HCT116 (cell line): ENCODE measurements around the gene MAPK8IP3. TPM values are rescaled to one million over a fixed set of nuclear protein-coding genes. Genes with fewer than 3 reads are reported as not detected.

Source experiments
- ATAC-seq: fragments of 200-7000 bp; cut with Tn5 transposase; 2 replicates; pipeline ENCODE4 v1.9.1; 2020; ENCODE audit warnings: mild to moderate bottlenecking, moderate library complexity
- BruUV-seq: library from RNA; stranded (reverse); fragments of 400-500 nt; replicated peaks from 2 replicates; lab custom pipeline; 2021; lab: Mats Ljungman, UMichigan
- CTCF ChIA-PET: fragments of 300-600 bp; sonication (Branson Sonifier 250); formaldehyde crosslinking; loops from one replicate; lab custom pipeline; 2021; ENCODE audit warnings: antibody characterized with exemption; lab: Charles Lee
- POLR2A ChIA-PET: fragments of 300-600, 350-600 bp; sonication (Branson Sonifier 250); formaldehyde crosslinking; loops from one replicate; lab custom pipeline; 2021; ENCODE audit warnings: antibody characterized with exemption; lab: Charles Lee
- RAD21 ChIA-PET, 2 experiments: fragments of 300-600 bp; sonication (Branson Sonifier 250); formaldehyde crosslinking; loops; one replicate each; lab custom pipeline; 2023; ENCODE audit warnings: low total read pairs in 2 of 2; ENCODE audit not compliant: uncharacterized antibody in 2 of 2, unreplicated experiment in 2 of 2, low non-redundant PET in 1 of 2; lab: Charles Lee
- DNase-seq: peaks from one replicate; pipeline ENCODE4 v3.0.0-alpha.2; 2010; ENCODE audit warnings: low read depth, low spot score
- H2AFZ ChIP-seq: fragments of 200-600 bp; shearing (Covaris generic), sonication (generic); 2 replicates; pipeline ENCODE4 v1.6.1; 2017; ENCODE audit warnings: low read depth, mixed run types, mixed read lengths, antibody characterized with exemption, low read length; ENCODE audit not compliant: poor library complexity, severe bottlenecking
- H3K27ac ChIP-seq: 2 replicates; pipeline ENCODE4 v1.5.1; 2012; ENCODE audit warnings: low read depth, low read length
- H3K27me3 ChIP-seq: fragments of 200-600 bp; sonication (generic); 2 replicates; pipeline ENCODE4 v1.6.1; 2016; ENCODE audit warnings: mixed run types, low read length, mixed read lengths; ENCODE audit not compliant: insufficient read depth
- H3K36me3 ChIP-seq, 2 experiments: fragments of 200-500 bp in 1 of 2; fragments of 200-600 bp in 1 of 2; sonication (Bioruptor generic) in 1 of 2; sonication (generic) in 1 of 2; 2 replicates each; pipeline versions ENCODE4 v1.5.1 to v1.6.1; 2014 to 2016; ENCODE audit warnings: low read length in 2 of 2, inconsistent platforms in 1 of 2, mixed read lengths in 1 of 2, mixed run types in 1 of 2; ENCODE audit not compliant: insufficient read depth in 2 of 2, control insufficient read depth in 1 of 2
- H3K4me1 ChIP-seq, 2 experiments: fragments of 200-600 bp in 1 of 2; sonication (generic) in 1 of 2; 2 replicates each; pipeline versions ENCODE4 v1.5.1 to v1.6.1; 2012 to 2017; ENCODE audit warnings: low read length in 2 of 2, inconsistent platforms in 1 of 2, mild to moderate bottlenecking in 1 of 2, mixed read lengths in 1 of 2, mixed run types in 1 of 2, moderate library complexity in 1 of 2; ENCODE audit not compliant: insufficient read depth in 2 of 2, control insufficient read depth in 1 of 2
- H3K4me2 ChIP-seq: fragments of 200-600 bp; sonication (generic); 2 replicates; pipeline ENCODE4 v1.6.1; 2017; ENCODE audit warnings: mixed run types, low read length, mixed read lengths
- H3K4me3 ChIP-seq, 2 experiments: fragments of 200-600 bp in 1 of 2; sonication (generic) in 1 of 2; replicated peaks in 1 of 2; 2 replicates each; pipeline ENCODE4 v1.5.1; 2011 to 2016; ENCODE audit warnings: low read length in 2 of 2, control low read depth in 1 of 2, low read depth in 1 of 2, mild to moderate bottlenecking in 1 of 2, mixed read lengths in 1 of 2, mixed run types in 1 of 2
- H3K79me2 ChIP-seq: fragments of 200-600 bp; sonication (generic); 2 replicates; pipeline ENCODE4 v1.6.1; 2017; ENCODE audit warnings: mild to moderate bottlenecking, mixed run types, low read length, moderate library complexity, mixed read lengths; ENCODE audit not compliant: insufficient read depth
- H3K9ac ChIP-seq: fragments of 200-600 bp; sonication (generic); 2 replicates; pipeline ENCODE4 v1.6.1; 2016; ENCODE audit warnings: low read length, mixed read lengths
- H3K9me2 ChIP-seq: fragments of 200-600 bp; sonication (generic), shearing (Covaris generic); 2 replicates; pipeline ENCODE4 v1.6.1; 2017; ENCODE audit warnings: mixed run types, mild to moderate bottlenecking, moderate library complexity; ENCODE audit not compliant: insufficient read depth
- H3K9me3 ChIP-seq, 2 experiments: fragments of 200-500 bp in 1 of 2; fragments of 200-600 bp in 1 of 2; sonication (Bioruptor generic) in 1 of 2; sonication (generic) in 1 of 2; 2 replicates each; pipeline ENCODE4 v1.6.1; 2014 to 2017; ENCODE audit warnings: low read length in 2 of 2, mixed read lengths in 2 of 2, inconsistent platforms in 1 of 2, low read depth in 1 of 2, mild to moderate bottlenecking in 1 of 2, mixed run types in 1 of 2, moderate library complexity in 1 of 2; ENCODE audit not compliant: control insufficient read depth in 1 of 2, insufficient read depth in 1 of 2
- H4K20me1 ChIP-seq: fragments of 200-600 bp; sonication (generic), shearing (Covaris generic); 2 replicates; pipeline ENCODE4 v1.6.1; 2017; ENCODE audit warnings: mixed run types, mild to moderate bottlenecking, moderate library complexity; ENCODE audit not compliant: insufficient read depth
- CBX3 ChIP-seq: IDR thresholded peaks from 2 replicates; pipeline ENCODE4 v1.6.1; 2012; ENCODE audit warnings: low read depth
- EGR1 ChIP-seq: IDR thresholded peaks from 2 replicates; pipeline ENCODE4 v1.6.1; 2012; ENCODE audit warnings: low read depth
- EZH2 ChIP-seq: fragments of 200-600 bp; sonication (generic); IDR thresholded peaks from 2 replicates; pipeline ENCODE4 v1.6.1; 2017; ENCODE audit warnings: antibody characterized with exemption, mixed run types
- EZH2phosphoT487 ChIP-seq: fragments of 200-600 bp; IDR thresholded peaks from 2 replicates; pipeline ENCODE4 v1.6.1; 2018; ENCODE audit warnings: antibody characterized with exemption, borderline replicate concordance
- JUND ChIP-seq: IDR thresholded peaks from 2 replicates; pipeline ENCODE4 v1.6.1; 2012
- POLR2A ChIP-seq: IDR thresholded peaks from 2 replicates; pipeline ENCODE4 v1.7.0; 2011; ENCODE audit warnings: borderline replicate concordance; ENCODE audit not compliant: insufficient read depth, insufficient read length; ENCODE audit errors: extremely low read depth
- RAD21 ChIP-seq: IDR thresholded peaks from 2 replicates; pipeline ENCODE4 v1.6.1; 2012; ENCODE audit warnings: low read depth, mild to moderate bottlenecking
- SRF ChIP-seq: IDR thresholded peaks from 2 replicates; pipeline ENCODE4 v1.6.1; 2012; ENCODE audit warnings: low read depth
- ZFX ChIP-seq: fragments of 450-650 bp; IDR thresholded peaks from 2 replicates; pipeline ENCODE4 v1.6.1; 2017
- ZNF274 ChIP-seq: fragments of 200-500 bp; sonication (Bioruptor generic); IDR thresholded peaks from 2 replicates; pipeline ENCODE4 v1.6.1; 2014; ENCODE audit warnings: mild to moderate bottlenecking, low read depth, low read length, inconsistent platforms
- intact Hi-C: fragments of 100-400 bp; cut with micrococcal nuclease; formaldehyde crosslinking; loops from 2 replicates; pipeline ENCODE4 v1.10.0; 2022
- total RNA-seq: library from RNA; stranded (reverse); gene quantifications from one replicate; pipeline ENCODE4 v1.2.1, GENCODE V29; 2021; ENCODE audit not compliant: unreplicated experiment
- TF ChIP-seq, protein P1 (sequence below), 3 experiments: fragments of 200-600 bp in 1 of 3; sonication (generic) in 1 of 3; IDR thresholded peaks in 2 of 3; conservative IDR thresholded peaks in 1 of 3; 2 replicates each; pipeline ENCODE4 v1.5.1; 2012 to 2017; ENCODE audit warnings: low read depth in 2 of 3, low read length in 2 of 3, antibody characterized with exemption in 1 of 3, borderline replicate concordance in 1 of 3, control low read depth in 1 of 3, mild to moderate bottlenecking in 1 of 3, mixed read lengths in 1 of 3, mixed run types in 1 of 3, moderate library complexity in 1 of 3; ENCODE audit not compliant: insufficient read depth in 1 of 3
- TF ChIP-seq, protein P2 (sequence below): IDR thresholded peaks from 2 replicates; pipeline ENCODE4 v1.6.1; 2011; ENCODE audit warnings: mild to moderate bottlenecking, low read length, moderate library complexity; ENCODE audit not compliant: insufficient replicate concordance; ENCODE audit errors: extremely low read depth

The MAPK8IP3 gene
- total RNA-seq, 1 experiment from 2014 or later, result 75.3 TPM

GRCh38 chr16:1807626-1808025 lies 101.6 kb downstream of the MAPK8IP3 start (continued):
- no peak for TF ChIP-seq POLR2A

DNA sequence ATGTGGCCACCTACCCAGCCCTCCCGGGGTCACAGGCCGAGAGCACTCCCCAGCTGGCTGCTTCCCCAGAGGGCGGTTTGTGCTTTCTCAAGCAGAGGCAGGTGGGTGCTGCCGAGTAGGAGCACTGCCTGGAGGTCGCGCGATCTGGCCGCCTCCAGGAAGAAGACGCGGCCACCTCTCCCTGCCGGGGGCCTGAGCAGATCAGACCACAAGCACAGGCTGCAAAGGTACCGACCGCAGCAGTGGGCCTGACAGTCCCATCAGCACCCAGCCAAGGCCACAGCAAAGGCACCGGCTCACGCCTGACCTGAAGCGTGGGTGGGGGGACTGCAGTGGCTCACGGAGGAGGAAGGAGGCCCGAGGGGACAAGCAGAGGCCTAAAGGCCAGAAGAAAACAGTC lies 102.7 kb downstream of the MAPK8IP3 start:
- TF ChIP-seq EZH2 (no peak), EZH2phosphoT487 (no peak), RAD21 (no peak), ZFX (no peak), CBX3 (no peak), ZNF274 (no peak), POLR2A (no peak), EGR1 (no peak), JUND (no peak), SRF (no peak)
- TF ChIP-seq, protein P1, sequence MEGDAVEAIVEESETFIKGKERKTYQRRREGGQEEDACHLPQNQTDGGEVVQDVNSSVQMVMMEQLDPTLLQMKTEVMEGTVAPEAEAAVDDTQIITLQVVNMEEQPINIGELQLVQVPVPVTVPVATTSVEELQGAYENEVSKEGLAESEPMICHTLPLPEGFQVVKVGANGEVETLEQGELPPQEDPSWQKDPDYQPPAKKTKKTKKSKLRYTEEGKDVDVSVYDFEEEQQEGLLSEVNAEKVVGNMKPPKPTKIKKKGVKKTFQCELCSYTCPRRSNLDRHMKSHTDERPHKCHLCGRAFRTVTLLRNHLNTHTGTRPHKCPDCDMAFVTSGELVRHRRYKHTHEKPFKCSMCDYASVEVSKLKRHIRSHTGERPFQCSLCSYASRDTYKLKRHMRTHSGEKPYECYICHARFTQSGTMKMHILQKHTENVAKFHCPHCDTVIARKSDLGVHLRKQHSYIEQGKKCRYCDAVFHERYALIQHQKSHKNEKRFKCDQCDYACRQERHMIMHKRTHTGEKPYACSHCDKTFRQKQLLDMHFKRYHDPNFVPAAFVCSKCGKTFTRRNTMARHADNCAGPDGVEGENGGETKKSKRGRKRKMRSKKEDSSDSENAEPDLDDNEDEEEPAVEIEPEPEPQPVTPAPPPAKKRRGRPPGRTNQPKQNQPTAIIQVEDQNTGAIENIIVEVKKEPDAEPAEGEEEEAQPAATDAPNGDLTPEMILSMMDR (IDR thresholded peaks at IDR 0.05 in 2 of 3, conservative IDR thresholded peaks at IDR 0.05 in 1 of 3; ENCODE audit: borderline replicate concordance in 1 of 3, insufficient read depth in 1 of 3, low read depth in 2 of 3, low read length in 2 of 3), result no peak
- TF ChIP-seq, protein P2, sequence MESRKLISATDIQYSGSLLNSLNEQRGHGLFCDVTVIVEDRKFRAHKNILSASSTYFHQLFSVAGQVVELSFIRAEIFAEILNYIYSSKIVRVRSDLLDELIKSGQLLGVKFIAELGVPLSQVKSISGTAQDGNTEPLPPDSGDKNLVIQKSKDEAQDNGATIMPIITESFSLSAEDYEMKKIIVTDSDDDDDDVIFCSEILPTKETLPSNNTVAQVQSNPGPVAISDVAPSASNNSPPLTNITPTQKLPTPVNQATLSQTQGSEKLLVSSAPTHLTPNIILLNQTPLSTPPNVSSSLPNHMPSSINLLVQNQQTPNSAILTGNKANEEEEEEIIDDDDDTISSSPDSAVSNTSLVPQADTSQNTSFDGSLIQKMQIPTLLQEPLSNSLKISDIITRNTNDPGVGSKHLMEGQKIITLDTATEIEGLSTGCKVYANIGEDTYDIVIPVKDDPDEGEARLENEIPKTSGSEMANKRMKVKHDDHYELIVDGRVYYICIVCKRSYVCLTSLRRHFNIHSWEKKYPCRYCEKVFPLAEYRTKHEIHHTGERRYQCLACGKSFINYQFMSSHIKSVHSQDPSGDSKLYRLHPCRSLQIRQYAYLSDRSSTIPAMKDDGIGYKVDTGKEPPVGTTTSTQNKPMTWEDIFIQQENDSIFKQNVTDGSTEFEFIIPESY, result no peak
- BruUV-seq, result no TSS peak
- RAD21 ChIA-PET, result no interaction called here
- DNase-seq (no peak), ATAC-seq (no peak)
- H3K27me3 ChIP-seq, result no peaks in the 10 kb centered on the region
- H3K36me3 ChIP-seq, result no peaks in the 10 kb centered on the region
- peaks cover 6 to 10% of the 10 kb centered on the region in 2 experiments; a peak in 3 of 4 replicates for H3K4me1 ChIP-seq
- no peaks in the 10 kb centered on the region for H3K9me3 ChIP-seq
- H3K4me3 ChIP-seq, result no peak overlapping the region
- no peak overlapping the region for H3K9ac ChIP-seq
- H3K4me2 ChIP-seq, result no peak overlapping the region
- intact Hi-C loops, result no loop called here
- POLR2A ChIA-PET, result no interaction called here
- H3K27ac ChIP-seq, result no peak overlapping the region
- no peak overlapping the region for H2AFZ ChIP-seq
- no peaks in the 10 kb centered on the region for H3K9me2 ChIP-seq
- no peaks in the 10 kb centered on the region for H4K20me1 ChIP-seq
- no peaks in the 10 kb centered on the region for H3K79me2 ChIP-seq
- CTCF ChIA-PET, result no interaction called here
